Natural killer cell (primary cell): ENCODE data around the gene HRG. TPM values are rescaled to one million over a fixed set of nuclear protein-coding genes. Genes with fewer than 3 reads are reported as not detected.

Experiments used
- ATAC-seq, 3 donors: fragments of 150-1000 bp in 2 of 3; fragments of 200-7000 bp in 1 of 3; cut with Tn5 transposase; 1 replicate in 1 of 3; 2 replicates in 2 of 3; pipeline ENCODE4 v1.10.0; 2021; ENCODE audit warnings: mild to moderate bottlenecking in 2 of 3, moderate library complexity in 2 of 3
- DNase-seq, 2 donors: peaks; one replicate each; pipeline versions ENCODE4 v3.0.0 to v3.0.0-alpha.2; 2013 to 2021; ENCODE audit warnings: mixed read lengths in 1 of 2
- H3K27ac ChIP-seq: one replicate; pipeline ENCODE4 v1.5.1; 2013; ENCODE audit warnings: mild to moderate bottlenecking, low read length
- H3K27me3 ChIP-seq: one replicate; pipeline ENCODE4 v1.6.1; 2013; ENCODE audit warnings: low read length; ENCODE audit not compliant: control insufficient read depth, insufficient read depth
- H3K36me3 ChIP-seq: one replicate; pipeline ENCODE4 v1.6.1; 2013; ENCODE audit warnings: low read length; ENCODE audit not compliant: control insufficient read depth, insufficient read depth
- H3K4me1 ChIP-seq: one replicate; pipeline ENCODE4 v1.6.1; 2013; ENCODE audit warnings: low read length; ENCODE audit not compliant: control insufficient read depth, insufficient read depth
- H3K4me3 ChIP-seq: one replicate; pipeline ENCODE4 v1.5.1; 2013; ENCODE audit warnings: low read length
- H3K9me3 ChIP-seq: one replicate; pipeline ENCODE4 v1.6.1; 2013; ENCODE audit warnings: low read length; ENCODE audit not compliant: control insufficient read depth, insufficient read depth
- H3K27ac Mint-ChIP-seq, 2 donors: one replicate each; pipeline ENCODE4 v1.8.0; 2022; ENCODE audit warnings: mild to moderate bottlenecking in 2 of 2, mixed read lengths in 2 of 2, moderate library complexity in 1 of 2
- H3K27me3 Mint-ChIP-seq, 2 donors: one replicate each; pipeline ENCODE4 v1.8.0; 2022; ENCODE audit warnings: low read depth in 2 of 2, mixed read lengths in 2 of 2
- H3K36me3 Mint-ChIP-seq: one replicate; pipeline ENCODE4 v1.8.0; 2022; ENCODE audit warnings: mixed read lengths
- H3K4me1 Mint-ChIP-seq, 2 donors: one replicate each; pipeline ENCODE4 v1.8.0; 2022; ENCODE audit warnings: mixed read lengths in 2 of 2
- H3K4me3 Mint-ChIP-seq: one replicate; pipeline ENCODE4 v1.8.0; 2022; ENCODE audit warnings: mild to moderate bottlenecking, moderate library complexity, mixed read lengths
- H3K9me3 Mint-ChIP-seq, 2 donors: one replicate each; pipeline ENCODE4 v1.8.0; 2022; ENCODE audit warnings: mixed read lengths in 2 of 2
- CTCF ChIP-seq: fragments of 200-600 bp; IDR thresholded peaks from one replicate; pipeline ENCODE4 v1.8.0; 2022; ENCODE audit warnings: antibody characterized with exemption
- WGBS: methylation state at CpG from one replicate; pipeline ENCODE4 v1.1.7; 2013; ENCODE audit warnings: missing lambda C conversion rate; ENCODE audit not compliant: insufficient coverage; 5-methylcytosine and 5-hydroxymethylcytosine counted together
- intact Hi-C: fragments of 100-400 bp; cut with micrococcal nuclease; formaldehyde crosslinking; loops from one replicate; pipeline ENCODE4 v1.14.2; 2022
- total RNA-seq, 4 donors: library from RNA; stranded (reverse); fragments of 120-200 nt in 1 of 4; gene quantifications; one replicate each; pipeline versions ENCODE4 v1.2.3 to v1.2.4, GENCODE V29; 2013 to 2022

The HRG gene
- total RNA-seq, 3 donors from 2014 or later (not counting 1 experiment from before 2014, with no cell fraction given) = not detected

- H3K4me3 Mint-ChIP-seq = no peak overlapping the region
- no peaks in the 10 kb centered on the region for H3K36me3 ChIP-seq
- no peaks in the 10 kb centered on the region for H3K9me3 Mint-ChIP-seq
- H3K27me3 Mint-ChIP-seq = peaks cover 3 to 13% of the 10 kb centered on the region in 2 donors
- H3K4me1 ChIP-seq = no peaks in the 10 kb centered on the region
- ATAC-seq = no peak
- no peaks in the 10 kb centered on the region for H3K4me1 Mint-ChIP-seq
- WGBS = 83% methylated on average over 3 of the region's 3 CpGs
- no peak for TF ChIP-seq CTCF
- no peak overlapping the region for H3K4me3 ChIP-seq
- no peak for DNase-seq
- intact Hi-C loops = no loop called here
- H3K27me3 ChIP-seq = no peaks in the 10 kb centered on the region
- no peak overlapping the region for H3K27ac ChIP-seq
- no peaks in the 10 kb centered on the region for H3K36me3 Mint-ChIP-seq
- no peak overlapping the region for H3K27ac Mint-ChIP-seq
- H3K9me3 ChIP-seq = no peaks in the 10 kb centered on the region
Measured at GRCh38 chr3:186651678-186652215, 14.1 kb upstream of the HRG start.

GRCh38 chr3:186653080-186653707 lies 12.6 kb upstream of the HRG start:
- WGBS = 65% methylated on average over 6 of the region's 7 CpGs
- Histone ChIP-seq H3K4me3 (no peak overlapping the region), H3K4me1 (no peaks in the 10 kb centered on the region), H3K27ac (no peak overlapping the region), H3K36me3 (no peaks in the 10 kb centered on the region), H3K9me3 (no peaks in the 10 kb centered on the region), H3K27me3 (no peaks in the 10 kb centered on the region)
- H3K4me1 Mint-ChIP-seq = no peaks in the 10 kb centered on the region
- no peak overlapping the region for H3K4me3 Mint-ChIP-seq
- intact Hi-C loops = no loop called here
- no peaks in the 10 kb centered on the region for H3K9me3 Mint-ChIP-seq
- H3K27ac Mint-ChIP-seq = no peak overlapping the region
- TF ChIP-seq CTCF = no peak
- ATAC-seq = no peak
- no peak for DNase-seq
- H3K27me3 Mint-ChIP-seq = peaks cover 7 to 11% of the 10 kb centered on the region in 2 donors
- no peaks in the 10 kb centered on the region for H3K36me3 Mint-ChIP-seq

- H3K4me1 Mint-ChIP-seq = no peaks in the 10 kb centered on the region
- Histone ChIP-seq H3K36me3 (no peaks in the 10 kb centered on the region), H3K4me1 (no peaks in the 10 kb centered on the region), H3K4me3 (no peak overlapping the region), H3K27me3 (no peaks in the 10 kb centered on the region), H3K27ac (no peak overlapping the region), H3K9me3 (no peaks in the 10 kb centered on the region)
- no peak for DNase-seq
- intact Hi-C loops = no loop called here
- ATAC-seq = no peak
- WGBS = 78% methylated on average over 6 of the region's 6 CpGs
- H3K9me3 Mint-ChIP-seq = no peaks in the 10 kb centered on the region
- no peak for TF ChIP-seq CTCF
- H3K4me3 Mint-ChIP-seq = no peak overlapping the region
- H3K27ac Mint-ChIP-seq = no peak overlapping the region
- peaks cover 11 to 19% of the 10 kb centered on the region in 2 donors for H3K27me3 Mint-ChIP-seq
- no peaks in the 10 kb centered on the region for H3K36me3 Mint-ChIP-seq
Measured at GRCh38 chr3:186653984-186654383, 11.8 kb upstream of the HRG start.
